ENCODE data around the gene PEX5L.
"Not testable (repeated sequence)": the region's sequence is repeated elsewhere in the genome, so short reads cannot be mapped to it uniquely, and the experiment has no call there.

Gene PEX5L

DNA sequence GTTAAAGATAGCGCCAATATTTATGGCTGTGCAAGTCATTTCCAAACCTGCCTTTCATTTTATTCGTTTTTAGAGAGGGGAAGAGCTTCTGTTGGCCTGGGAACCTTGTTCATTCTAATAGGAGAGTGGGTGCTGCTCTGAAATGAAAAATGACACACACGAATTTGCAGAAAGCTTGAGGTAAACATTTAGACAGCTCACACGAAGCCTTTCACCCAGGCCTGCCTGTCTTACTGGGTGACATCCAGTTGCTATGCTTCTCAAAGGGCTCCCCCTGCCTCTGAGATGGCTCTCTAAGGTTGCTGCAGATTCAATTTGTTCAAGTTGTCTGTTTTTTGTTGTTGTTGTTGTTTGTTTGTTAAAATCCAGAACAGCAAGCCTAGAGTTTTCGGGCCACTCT lies 18.2 kb downstream of the PEX5L start:
- no peak overlapping the region for H3K4me3 ChIP-seq (ENCODE audit: low read depth, low read length)
- no peak for DNase-seq (ENCODE audit: low read depth)

DNA sequence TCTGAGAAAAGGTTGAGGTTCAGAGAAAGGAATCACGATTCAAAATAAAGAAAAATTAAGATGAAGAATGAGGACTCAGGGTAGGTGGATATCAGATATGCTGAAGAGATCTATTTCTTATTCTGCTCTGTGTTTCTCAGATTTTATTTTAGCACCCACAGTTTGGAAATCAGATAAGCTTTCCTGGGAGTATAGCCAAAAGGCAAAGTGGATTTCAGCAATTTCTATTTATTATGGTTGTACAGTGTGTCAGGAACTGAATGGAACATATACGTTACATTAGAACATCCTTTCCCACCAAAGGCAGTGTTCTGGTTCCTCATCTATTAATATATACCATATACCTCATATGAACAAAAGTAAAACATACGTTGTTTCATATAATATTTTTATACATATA lies 18.9 kb downstream of the PEX5L start:
- H3K4me3 ChIP-seq (ENCODE audit: low read depth, low read length), result no peak overlapping the region
- no peak for DNase-seq (ENCODE audit: low read depth)

DNA sequence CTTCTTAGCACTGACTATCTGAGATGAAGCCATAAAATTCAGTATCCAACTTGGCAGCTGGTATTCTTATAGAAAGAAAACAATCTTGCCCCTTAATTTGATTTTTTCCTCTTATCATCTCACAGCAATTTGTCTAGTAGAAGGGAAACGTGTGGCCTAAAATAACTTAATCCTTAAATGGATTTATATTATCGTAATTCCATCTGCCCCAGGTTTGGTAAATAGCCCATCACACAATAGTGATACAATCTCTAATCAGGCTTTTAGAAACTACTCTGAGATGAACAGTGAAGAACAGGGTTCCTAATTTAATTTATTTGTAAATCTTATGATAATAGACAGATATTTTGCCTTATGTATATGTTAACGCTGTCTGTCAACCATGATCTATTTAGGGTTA lies 24.8 kb downstream of the PEX5L start:
- H3K4me3 ChIP-seq (ENCODE audit: low read depth, low read length), result no peak overlapping the region
- no peak for DNase-seq (ENCODE audit: low read depth)

- H3K4me3 ChIP-seq (ENCODE audit: low read depth, low read length); DNase-seq (ENCODE audit: low read depth): not testable (repeated sequence)
Measured at GRCh38 chr3:180008318-180008717, 28.4 kb downstream of the PEX5L start.

DNA sequence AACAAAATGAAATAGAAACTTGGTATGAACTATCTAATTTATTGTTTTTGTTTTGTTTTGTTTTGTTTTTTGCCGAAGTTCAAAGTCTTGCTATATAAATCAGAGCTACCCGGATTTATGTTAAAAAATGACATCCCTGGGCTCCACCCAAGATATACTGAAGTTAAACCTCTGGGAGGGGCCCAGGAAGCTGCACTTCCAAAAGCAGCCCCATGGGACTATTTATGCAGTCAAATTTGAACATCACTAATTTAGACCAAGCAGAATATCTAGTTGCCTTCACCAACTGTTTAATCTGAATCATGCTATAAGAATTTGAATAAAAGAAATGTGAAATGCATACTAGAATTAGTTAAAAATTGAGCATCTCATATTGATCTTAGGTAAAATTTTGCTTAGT lies 32.2 kb downstream of the PEX5L start:
- no peak for DNase-seq (ENCODE audit: low read depth)
- H3K4me3 ChIP-seq (ENCODE audit: low read depth, low read length), result no peak overlapping the region

GRCh38 chr3:180002006-180002405 lies 34.7 kb downstream of the PEX5L start:
- no peak for DNase-seq (ENCODE audit: low read depth)

DNA sequence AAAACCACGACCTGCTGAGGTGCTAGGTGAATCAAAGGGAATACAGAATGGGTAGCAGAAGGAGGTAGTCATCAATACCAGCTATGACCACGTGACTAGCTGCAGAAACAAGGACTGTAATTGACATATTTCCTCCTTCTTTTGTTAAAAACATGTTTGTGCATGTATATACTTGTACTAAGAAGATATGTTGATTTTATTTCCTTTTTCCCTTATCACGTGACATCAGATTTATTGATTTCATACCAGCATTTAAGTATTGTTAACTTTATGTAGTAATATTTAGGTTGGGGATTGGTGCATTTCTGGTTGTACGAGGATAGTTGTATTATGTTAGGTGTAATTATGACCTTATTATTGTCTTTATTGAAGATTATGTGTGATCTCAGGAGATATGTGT lies 36.2 kb downstream of the PEX5L start:
- H3K4me3 ChIP-seq (ENCODE audit: low read depth, low read length), result no peak overlapping the region
- no peak for DNase-seq (ENCODE audit: low read depth)

More at GRCh38 chr3:180002006-180002405, 34.7 kb downstream of the PEX5L start:
- no peak overlapping the region for H3K4me3 ChIP-seq (ENCODE audit: low read depth, low read length)

- H3K4me3 ChIP-seq (ENCODE audit: low read depth, low read length), result no peak overlapping the region
- DNase-seq (ENCODE audit: low read depth), result no peak
Measured at GRCh38 chr3:179995406-179995805, 41.3 kb downstream of the PEX5L start.

DNA sequence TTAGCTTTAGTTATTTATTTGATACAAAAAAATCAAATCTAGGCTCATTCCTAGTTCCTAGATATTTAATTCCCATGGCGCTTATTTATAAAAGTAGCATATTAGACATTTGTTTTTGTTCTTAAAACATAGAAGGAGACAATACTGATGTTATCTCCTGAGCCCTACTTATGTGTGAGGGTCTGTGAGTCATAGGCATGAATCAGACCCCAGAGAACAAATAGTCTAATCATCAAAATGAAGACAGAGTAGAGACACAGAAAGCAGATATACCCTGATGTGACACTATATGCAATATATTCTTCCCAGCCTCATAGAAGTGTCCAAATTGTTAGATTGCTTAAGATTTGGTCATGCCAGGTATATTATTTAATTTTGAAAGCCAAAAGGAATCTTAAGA lies 44.9 kb downstream of the PEX5L start:
- peak; percentile 3 for DNase-seq (ENCODE audit: low read depth)
- H3K4me3 ChIP-seq (ENCODE audit: low read depth, low read length), result no peak overlapping the region

DNA sequence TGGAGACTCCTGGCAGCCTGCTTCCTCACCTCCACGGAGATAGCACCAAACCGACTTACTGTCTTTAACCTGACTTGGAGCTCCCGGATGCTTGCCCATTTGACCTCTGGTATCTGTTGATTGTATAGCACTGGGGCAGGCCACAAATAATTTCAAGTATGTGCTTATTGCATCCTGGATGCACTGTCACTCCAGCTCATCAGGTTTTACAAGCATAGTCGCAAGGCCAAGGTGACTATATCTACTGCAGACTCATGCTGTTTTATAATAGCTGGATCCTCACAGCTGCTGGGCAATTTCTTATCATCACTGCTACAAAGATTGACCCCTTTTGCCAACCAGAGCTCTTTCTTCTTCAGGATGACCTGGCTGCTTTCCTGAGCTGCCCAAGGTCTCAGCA lies 45.6 kb downstream of the PEX5L start:
- no peak for DNase-seq (ENCODE audit: low read depth)

DNA sequence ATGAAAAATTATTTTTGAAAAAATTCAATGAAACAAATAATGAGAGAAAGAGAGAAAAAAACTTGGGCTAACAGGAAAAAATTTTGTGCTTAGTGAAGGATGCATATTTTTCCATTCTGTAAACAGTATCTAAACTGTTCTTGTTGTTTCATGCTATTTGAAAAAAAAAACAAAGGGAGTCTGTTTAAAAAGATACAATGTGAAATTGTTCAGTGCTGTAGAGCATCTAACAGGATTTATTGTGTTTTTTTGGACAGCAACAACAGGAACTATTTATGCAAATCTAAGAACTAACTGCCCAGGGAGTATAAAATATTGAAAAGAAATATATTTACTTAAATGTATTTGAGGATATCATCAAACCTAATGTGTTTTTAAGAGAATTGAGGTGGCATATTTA lies 55.1 kb downstream of the PEX5L start:
- DNase-seq (ENCODE audit: low read depth), result no peak
- no peak overlapping the region for H3K4me3 ChIP-seq (ENCODE audit: low read depth, low read length)

More for the DNA sequence above, 45.6 kb downstream of the PEX5L start:
- H3K4me3 ChIP-seq (ENCODE audit: low read depth, low read length), result no peak overlapping the region

- no peak for DNase-seq (ENCODE audit: low read depth)
- no peak overlapping the region for H3K4me3 ChIP-seq (ENCODE audit: low read depth, low read length)
Measured at GRCh38 chr3:179977356-179977755, 59.4 kb downstream of the PEX5L start.

DNA sequence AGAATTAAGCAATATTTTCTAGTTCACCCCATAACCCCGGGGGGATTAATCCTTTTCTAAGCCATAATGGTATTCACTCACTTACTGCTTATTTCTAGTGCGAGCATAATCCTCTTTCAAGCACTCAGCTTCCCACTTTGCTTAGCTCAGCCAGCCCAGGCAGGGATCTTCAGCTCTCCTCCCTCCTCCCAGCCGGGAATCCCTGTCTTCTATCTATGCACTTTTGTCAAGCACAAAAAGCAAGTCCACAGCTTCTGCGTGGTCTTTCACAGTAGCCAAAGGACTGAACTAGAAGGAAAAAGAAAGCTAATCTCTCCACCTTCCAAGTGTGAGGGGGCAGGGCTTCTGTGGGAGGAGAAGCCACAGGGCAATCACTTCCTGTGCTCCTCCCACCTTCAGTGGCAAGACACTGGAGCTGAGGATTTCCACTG lies 62.8 kb downstream of the PEX5L start:
- no peak overlapping the region for H3K4me3 ChIP-seq (ENCODE audit: low read depth, low read length)
- no peak for DNase-seq (ENCODE audit: low read depth)

DNA sequence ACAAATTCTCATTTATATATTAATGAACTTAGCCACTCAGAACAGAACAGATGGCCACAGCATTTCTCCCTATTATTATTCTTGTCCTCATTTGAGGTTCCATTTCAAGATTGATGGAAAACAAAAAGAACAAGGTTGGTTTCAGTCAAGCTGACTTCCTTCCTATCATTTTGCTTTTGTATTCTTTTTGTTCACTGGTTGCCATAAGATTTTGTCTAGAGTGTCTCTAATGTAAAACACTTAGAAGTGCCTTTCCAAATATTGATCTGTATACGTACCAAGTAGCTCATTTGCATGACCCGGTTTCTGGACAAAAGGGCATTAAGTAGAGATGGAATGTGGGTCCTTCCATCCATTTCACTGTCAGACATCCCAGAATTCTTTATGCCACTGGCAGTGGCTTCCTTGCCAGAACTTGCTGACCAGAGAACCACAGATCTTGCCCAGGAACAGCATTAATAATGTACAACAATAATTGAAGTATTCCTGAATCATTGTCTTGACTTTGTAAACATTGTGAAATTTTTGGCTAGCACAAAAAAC lies 63.8 kb downstream of the PEX5L start:
- no peak overlapping the region for H3K4me3 ChIP-seq (ENCODE audit: low read depth, low read length)
- no peak for DNase-seq (ENCODE audit: low read depth)

GRCh38 chr3:179971280-179971679 lies 65.5 kb downstream of the PEX5L start:
- no peak for DNase-seq (ENCODE audit: low read depth)
- H3K4me3 ChIP-seq (ENCODE audit: low read depth, low read length), result no peak overlapping the region

GRCh38 chr3:179970746-179971145 lies 66.0 kb downstream of the PEX5L start:
- no peak overlapping the region for H3K4me3 ChIP-seq (ENCODE audit: low read depth, low read length)
- DNase-seq (ENCODE audit: low read depth), result no peak

DNA sequence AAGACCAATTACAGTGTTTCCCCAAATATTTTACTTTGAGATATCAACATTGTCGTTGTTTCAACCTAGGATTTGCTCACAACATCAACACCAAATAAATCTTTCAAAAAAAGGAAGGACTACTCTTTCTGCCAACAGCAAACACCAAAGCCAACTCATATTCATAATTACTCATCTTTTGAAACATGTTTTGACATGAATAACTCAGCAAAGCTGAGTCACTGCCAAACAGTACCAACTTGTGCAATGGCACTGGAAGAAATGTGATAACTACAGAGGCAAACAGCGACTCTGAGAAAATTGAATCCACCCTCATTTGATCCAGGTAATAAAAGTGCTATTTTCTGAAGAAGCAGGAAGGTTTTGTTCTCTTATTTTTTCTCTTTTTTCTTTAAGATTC lies 67.2 kb downstream of the PEX5L start:
- peak; percentile 21 for DNase-seq (ENCODE audit: low read depth)

DNA sequence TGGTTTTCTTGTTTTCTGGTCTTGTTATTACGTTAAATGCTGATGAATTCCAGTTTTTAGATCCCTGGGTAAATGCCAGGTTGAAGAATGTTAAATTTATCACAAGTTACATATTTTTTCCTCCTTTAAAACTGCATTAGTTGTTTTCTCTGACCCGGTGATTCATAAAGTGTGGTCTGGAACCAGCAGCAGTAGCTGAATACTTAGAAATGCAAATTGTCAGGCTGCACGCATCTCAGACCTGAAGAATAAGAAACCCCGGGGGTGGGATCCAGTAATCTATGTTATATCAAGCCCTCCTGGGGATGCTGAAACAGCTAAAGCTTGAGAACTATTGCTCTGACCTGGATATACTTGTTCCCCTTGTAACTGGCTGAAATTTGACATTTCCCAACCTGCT lies 69.1 kb downstream of the PEX5L start:
- no peak overlapping the region for H3K4me3 ChIP-seq (ENCODE audit: low read depth, low read length)
- DNase-seq (ENCODE audit: low read depth), result peak; percentile 22

More for the DNA sequence above, 67.2 kb downstream of the PEX5L start:
- no peak overlapping the region for H3K4me3 ChIP-seq (ENCODE audit: low read depth, low read length)

DNA sequence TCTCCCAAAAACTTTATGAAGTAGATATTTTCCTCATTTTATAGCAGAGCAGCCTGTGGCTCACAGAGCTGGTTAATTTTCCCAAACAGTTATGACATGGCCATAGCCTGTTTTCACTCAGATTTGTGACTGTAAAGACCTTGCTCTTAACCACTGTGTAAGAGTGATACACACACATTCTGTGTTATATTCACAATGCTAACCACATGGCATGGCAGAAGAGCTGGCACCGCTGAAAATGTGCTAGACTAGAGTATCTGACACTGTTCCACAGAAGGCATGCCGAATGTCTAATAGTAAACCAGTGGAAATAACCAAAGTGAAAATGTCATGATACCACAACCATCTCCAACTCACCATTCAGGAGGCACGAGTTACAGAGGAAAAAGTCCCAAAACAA lies 71.8 kb downstream of the PEX5L start:
- no peak overlapping the region for H3K4me3 ChIP-seq (ENCODE audit: low read depth, low read length)
- no peak for DNase-seq (ENCODE audit: low read depth)

DNA sequence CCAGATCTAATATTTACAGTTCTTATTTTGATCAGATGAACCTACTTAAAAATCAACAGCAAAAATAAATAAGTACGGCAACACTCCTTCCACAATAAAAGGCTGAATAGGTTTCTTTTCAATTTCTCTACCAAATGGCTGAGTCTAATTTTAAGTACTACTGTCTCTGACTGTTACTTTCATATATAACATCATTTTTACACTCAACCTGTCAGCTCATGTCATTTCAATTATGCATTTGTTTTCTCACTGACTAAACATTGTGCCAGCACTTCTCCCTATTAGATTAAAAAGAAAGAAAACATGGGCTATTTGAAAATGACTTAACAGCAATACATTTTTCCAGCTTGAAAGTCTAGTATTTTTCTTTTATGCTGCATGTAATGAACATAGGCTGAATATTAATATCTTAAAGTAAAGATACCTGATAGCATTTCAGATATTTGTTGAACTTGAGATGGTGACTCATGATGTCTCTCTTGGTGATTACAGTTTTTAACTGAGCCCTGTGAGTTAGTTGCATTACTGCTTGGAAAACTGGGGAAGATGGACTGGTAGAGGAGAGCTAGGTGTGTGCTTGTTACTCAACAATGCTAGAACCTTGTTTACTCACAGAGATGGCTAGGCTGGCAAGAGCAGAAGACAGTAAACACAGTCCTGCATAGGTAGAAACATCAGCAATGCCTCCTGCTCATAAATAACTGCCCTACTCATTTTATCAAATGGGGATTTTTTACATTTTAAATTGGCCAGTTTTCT lies 73.9 kb downstream of the PEX5L start:
- no peak overlapping the region for H3K4me3 ChIP-seq (ENCODE audit: low read depth, low read length)
- DNase-seq (ENCODE audit: low read depth), result no peak

DNA sequence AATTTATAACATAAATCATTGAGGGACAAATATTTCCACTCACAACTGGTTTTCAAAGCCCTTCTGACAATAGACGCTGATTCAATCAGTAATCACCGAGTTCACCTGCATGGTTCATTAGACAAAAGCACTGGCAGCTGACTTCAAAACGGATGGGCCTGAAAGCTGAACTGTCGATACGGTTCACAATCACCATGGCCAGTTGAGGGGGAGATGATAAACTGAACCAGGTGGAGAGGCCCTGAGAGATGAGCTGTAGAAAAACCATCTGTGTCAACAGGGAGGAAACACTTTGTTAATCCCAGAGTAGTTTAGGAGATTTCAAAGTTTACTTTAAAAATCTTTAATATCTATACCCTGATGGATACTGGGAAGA lies 75.0 kb downstream of the PEX5L start:
- DNase-seq (ENCODE audit: low read depth), result no peak
- no peak overlapping the region for H3K4me3 ChIP-seq (ENCODE audit: low read depth, low read length)

All from skeletal muscle cell (primary cell).